Transverse colon (tissue), 4 donors: Measurements from ENCODE around the gene CDON. TPM values are rescaled to one million over a fixed set of nuclear protein-coding genes. Genes with fewer than 3 reads are reported as not detected.

Experiments
- DNase-seq: peaks from one replicate; pipeline ENCODE4 v3.0.0-alpha.2; 2019
- H3K27ac ChIP-seq, 4 donors: fragments of 200-600 bp; sonication (generic); 2 replicates each; pipeline ENCODE4 v1.5.1; 2016 to 2018; ENCODE audit warnings: inconsistent platforms in 4 of 4
- H3K27me3 ChIP-seq: fragments of 200-600 bp; sonication (generic); 2 replicates; pipeline ENCODE4 v1.5.1; 2017; ENCODE audit warnings: inconsistent platforms
- H3K36me3 ChIP-seq, 4 donors: fragments of 200-600 bp; sonication (generic); 2 replicates each; pipeline ENCODE4 v1.5.1; 2017 to 2019; ENCODE audit warnings: inconsistent platforms in 4 of 4
- H3K4me1 ChIP-seq, 4 donors: fragments of 200-600 bp; sonication (generic); 2 replicates each; pipeline ENCODE4 v1.5.1; 2017 to 2020; ENCODE audit warnings: inconsistent platforms in 4 of 4
- H3K4me3 ChIP-seq, 4 donors: fragments of 200-600 bp; sonication (generic); 1 replicate in 1 of 4; 2 replicates in 3 of 4; pipeline versions ENCODE4 v1.5.1 to v1.6.1; 2017 to 2019; ENCODE audit warnings: inconsistent platforms in 4 of 4
- H3K9me3 ChIP-seq, 2 donors: fragments of 200-600 bp; sonication (generic); 2 replicates each; pipeline ENCODE4 v1.5.1; 2017 to 2019; ENCODE audit warnings: inconsistent platforms in 2 of 2
- EP300 ChIP-seq: sonication (generic); formaldehyde crosslinking; IDR thresholded peaks from one replicate; pipeline ENCODE4 v1.6.1; 2017; ENCODE audit warnings: antibody characterized with exemption, low read depth
- POLR2A ChIP-seq: fragments of 450-650 bp; IDR thresholded peaks from one replicate; pipeline ENCODE4 v1.6.1; 2016; ENCODE audit warnings: antibody characterized with exemption, mild to moderate bottlenecking, moderate library complexity
- POLR2AphosphoS5 ChIP-seq, 3 donors: sonication (generic); formaldehyde crosslinking; IDR thresholded peaks; one replicate each; pipeline ENCODE4 v1.6.1; 2016; ENCODE audit warnings: antibody characterized with exemption in 3 of 3
- WGBS, 2 donors: methylation state at CpG; one replicate each; pipeline ENCODE4 v1.1.5; 2018; ENCODE audit warnings: low coverage in 1 of 2; 5-methylcytosine and 5-hydroxymethylcytosine counted together
- in situ Hi-C, 4 donors: fragments of 200-750 bp; cut with MboI; loops; one replicate each; pipeline versions ENCODE4 v1.15.0 to v1.15.1; 2017; ENCODE audit warnings: low sequenced_read_pairs in 3 of 4, low pct_ligation_motif_present in 1 of 4, low pct_unique_long_range_greater_than_20kb in 1 of 4
- intact Hi-C: fragments of 100-400 bp; cut with DNase I; formaldehyde crosslinking; loops from one replicate; pipeline ENCODE4 v1.15.1; 2023; ENCODE audit warnings: low total_unique reads
- total RNA-seq, 4 donors: library from RNA; depleted of rRNA; stranded (reverse); fragments of >200 nt; gene quantifications; one replicate each; pipeline ENCODE4 v1.1.0, GENCODE V29; 2016
- TF ChIP-seq, protein P1 (sequence below), 5 experiments: fragments of 200-600 bp in 3 of 5; fragments of 450-650 bp in 2 of 5; sonication (generic) in 3 of 5; IDR thresholded peaks; 1 replicate in 2 of 5; 2 replicates in 3 of 5; pipeline ENCODE4 v1.5.1; 2016 to 2017; ENCODE audit warnings: antibody characterized with exemption in 5 of 5, inconsistent platforms in 3 of 5, mild to moderate bottlenecking in 2 of 5, moderate library complexity in 1 of 5

The CDON gene
- total RNA-seq, 4 donors from 2014 or later: 7.6 to 31.0 (median 9.9) TPM

DNA sequence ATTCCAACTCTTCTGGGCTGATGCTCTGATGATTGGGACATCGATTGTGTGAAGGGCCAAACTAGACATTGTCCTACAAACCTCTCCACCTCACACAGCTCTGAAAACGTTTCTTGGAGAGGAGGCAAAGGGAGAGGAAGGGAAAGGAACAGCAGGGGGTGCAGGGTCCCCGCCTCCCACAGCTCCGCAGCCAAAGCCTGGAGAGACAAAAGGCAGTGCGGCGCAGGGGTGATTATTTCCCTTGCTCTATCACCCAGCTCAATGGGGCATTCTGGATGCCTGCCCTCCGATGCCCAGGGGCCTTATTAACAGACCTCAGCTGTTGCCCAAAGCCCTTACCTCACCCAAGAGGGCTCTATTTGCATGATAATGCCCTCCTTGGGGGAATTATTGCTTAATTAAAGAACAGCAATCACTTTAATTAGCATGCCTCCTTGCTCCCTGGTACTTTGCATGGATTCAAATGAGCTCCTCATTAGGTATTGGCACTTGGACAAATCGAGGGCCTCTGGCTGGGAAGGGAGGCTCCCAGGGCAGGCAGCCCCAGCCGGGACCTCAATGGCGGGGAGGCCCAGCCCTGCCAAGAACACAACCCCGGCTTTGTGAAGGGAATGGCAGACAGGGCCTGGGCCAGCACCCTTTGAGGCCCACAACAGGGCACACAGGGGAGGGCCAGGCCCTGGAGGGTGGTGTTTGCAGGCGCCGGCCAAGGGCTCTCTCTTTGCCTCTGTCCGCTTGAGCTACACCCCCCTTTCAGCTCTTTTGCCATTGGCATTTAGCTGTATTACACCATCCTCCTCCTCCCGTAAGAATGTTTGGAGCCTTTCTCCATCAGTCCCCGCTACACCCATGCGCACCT, 19.8 kb upstream of the CDON start:
- H3K4me3 ChIP-seq: no peak overlapping the region
- no peaks in the 10 kb centered on the region for H3K9me3 ChIP-seq
- intact Hi-C loops (no loop called here), in situ Hi-C loops (no loop called here)
- WGBS, 2 donors: 84 to 100% methylated on average over 4 to 15 of the region's 17 CpGs
- no peak overlapping the region for H3K27ac ChIP-seq
- no peaks in the 10 kb centered on the region for H3K36me3 ChIP-seq
- DNase-seq: no peak
- H3K27me3 ChIP-seq: no peaks in the 10 kb centered on the region
- H3K4me1 ChIP-seq: peaks cover 0 to 10% (median 3%) of the 10 kb centered on the region in 4 donors
- no peak for TF ChIP-seq POLR2A
- no peak for TF ChIP-seq EP300
- TF ChIP-seq POLR2AphosphoS5 (IDR thresholded peaks at IDR 0.05): no peak
- TF ChIP-seq, protein P1, sequence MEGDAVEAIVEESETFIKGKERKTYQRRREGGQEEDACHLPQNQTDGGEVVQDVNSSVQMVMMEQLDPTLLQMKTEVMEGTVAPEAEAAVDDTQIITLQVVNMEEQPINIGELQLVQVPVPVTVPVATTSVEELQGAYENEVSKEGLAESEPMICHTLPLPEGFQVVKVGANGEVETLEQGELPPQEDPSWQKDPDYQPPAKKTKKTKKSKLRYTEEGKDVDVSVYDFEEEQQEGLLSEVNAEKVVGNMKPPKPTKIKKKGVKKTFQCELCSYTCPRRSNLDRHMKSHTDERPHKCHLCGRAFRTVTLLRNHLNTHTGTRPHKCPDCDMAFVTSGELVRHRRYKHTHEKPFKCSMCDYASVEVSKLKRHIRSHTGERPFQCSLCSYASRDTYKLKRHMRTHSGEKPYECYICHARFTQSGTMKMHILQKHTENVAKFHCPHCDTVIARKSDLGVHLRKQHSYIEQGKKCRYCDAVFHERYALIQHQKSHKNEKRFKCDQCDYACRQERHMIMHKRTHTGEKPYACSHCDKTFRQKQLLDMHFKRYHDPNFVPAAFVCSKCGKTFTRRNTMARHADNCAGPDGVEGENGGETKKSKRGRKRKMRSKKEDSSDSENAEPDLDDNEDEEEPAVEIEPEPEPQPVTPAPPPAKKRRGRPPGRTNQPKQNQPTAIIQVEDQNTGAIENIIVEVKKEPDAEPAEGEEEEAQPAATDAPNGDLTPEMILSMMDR (IDR thresholded peaks at IDR 0.05): no peak

DNA sequence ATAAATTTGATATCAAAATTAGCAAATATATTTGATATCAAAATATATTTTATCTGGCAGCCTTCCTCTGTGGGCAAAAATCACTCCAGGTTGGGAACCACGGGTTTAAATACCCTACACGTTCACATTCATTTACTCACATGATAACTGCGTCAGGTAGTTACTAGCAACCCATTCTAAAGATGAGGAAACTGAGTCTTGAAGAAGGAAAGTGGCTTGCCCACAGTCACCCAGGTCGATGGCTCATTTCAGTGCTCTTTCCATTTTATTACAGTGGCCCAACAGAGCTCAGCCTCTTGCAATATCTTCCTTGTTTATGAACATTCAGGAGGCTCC, 19.2 kb upstream of the CDON start:
- no peaks in the 10 kb centered on the region for H3K36me3 ChIP-seq
- in situ Hi-C loops: no loop called here
- intact Hi-C loops: no loop called here
- TF ChIP-seq EP300: no peak
- TF ChIP-seq POLR2AphosphoS5 (IDR thresholded peaks at IDR 0.05): no peak
- no peak overlapping the region for H3K27ac ChIP-seq
- H3K9me3 ChIP-seq: no peaks in the 10 kb centered on the region
- no peak for DNase-seq
- H3K4me3 ChIP-seq: no peak overlapping the region
- H3K27me3 ChIP-seq: no peaks in the 10 kb centered on the region
- H3K4me1 ChIP-seq: peaks cover 0 to 10% (median 3%) of the 10 kb centered on the region in 4 donors
- 39 to 74% methylated on average over 3 to 4 of the region's 4 CpGs for WGBS, 2 donors

DNA sequence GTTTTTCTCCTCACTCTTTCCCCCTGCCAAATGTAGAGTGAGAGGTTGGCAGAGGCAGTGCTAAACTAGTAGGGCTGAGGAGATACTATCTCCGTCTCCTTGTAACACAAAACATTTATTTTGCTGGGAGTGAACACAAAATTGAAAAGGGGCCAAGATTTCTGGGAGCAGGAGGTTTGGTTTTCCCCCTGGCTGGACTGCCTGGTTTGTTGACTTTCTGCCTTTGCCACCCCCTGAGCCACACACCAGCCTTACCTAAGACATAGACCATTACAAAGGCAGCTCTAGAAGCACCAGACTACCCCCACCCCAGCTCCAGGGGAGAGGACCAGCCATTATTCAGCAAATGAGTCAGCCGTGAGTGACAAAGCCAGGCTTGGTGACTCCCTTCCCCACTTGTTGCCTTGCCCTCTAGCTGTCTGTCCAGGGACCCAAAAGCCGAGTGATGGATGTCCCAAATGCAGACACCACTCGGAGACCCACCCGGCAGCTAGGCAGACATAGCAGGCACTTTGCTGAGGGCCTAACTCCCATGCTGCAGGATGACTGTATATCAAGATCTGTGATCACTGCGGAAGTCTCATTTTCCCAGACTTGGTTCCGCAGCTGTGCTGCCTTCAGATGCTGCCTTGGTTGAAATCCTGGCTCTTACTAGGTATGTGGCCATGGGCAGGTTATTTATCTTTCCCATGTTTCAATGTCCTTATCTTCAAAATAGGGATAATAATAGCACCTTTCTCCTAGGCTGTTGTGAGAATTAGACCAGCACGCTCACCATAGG, 17.7 kb upstream of the CDON start:
- H3K4me3 ChIP-seq: no peak overlapping the region
- WGBS, 2 donors: 33 to 75% methylated on average over 1 to 8 of the region's 8 CpGs
- H3K27ac ChIP-seq: peak overlapping the region in 3 of 4 donors; percentile 23 to 71 (median 28)
- no peaks in the 10 kb centered on the region for H3K27me3 ChIP-seq
- no peaks in the 10 kb centered on the region for H3K36me3 ChIP-seq
- intact Hi-C loops (no loop called here), in situ Hi-C loops (no loop called here)
- no peaks in the 10 kb centered on the region for H3K9me3 ChIP-seq
- DNase-seq: no peak
- TF ChIP-seq POLR2AphosphoS5 (IDR thresholded peaks at IDR 0.05) (no peak), EP300 (no peak), POLR2A (no peak)
- TF ChIP-seq, protein P1 (IDR thresholded peaks at IDR 0.05): no peak
- H3K4me1 ChIP-seq: peaks cover 0 to 10% (median 3%) of the 10 kb centered on the region in 4 donors

- no peak for DNase-seq
- no peaks in the 10 kb centered on the region for H3K36me3 ChIP-seq
- peak overlapping the region in 3 of 4 donors; percentile 28 to 71 (median 49) for H3K27ac ChIP-seq
- in situ Hi-C loops: no loop called here
- no peaks in the 10 kb centered on the region for H3K9me3 ChIP-seq
- H3K4me1 ChIP-seq: peaks cover 0 to 10% (median 3%) of the 10 kb centered on the region in 4 donors
- TF ChIP-seq POLR2AphosphoS5 (IDR thresholded peaks at IDR 0.05): no peak
- no peak for TF ChIP-seq EP300
- TF ChIP-seq, protein P1 (IDR thresholded peaks at IDR 0.05): no peak
- TF ChIP-seq POLR2A: no peak
- intact Hi-C loops: no loop called here
- H3K4me3 ChIP-seq: no peak overlapping the region
- WGBS, 2 donors: 41 to 50% methylated on average over 5 to 6 of the region's 6 CpGs
- no peaks in the 10 kb centered on the region for H3K27me3 ChIP-seq
Observed at GRCh38 chr11:126079621-126080124, 17.0 kb upstream of the CDON start.
